Nephron progenitor cell (in vitro differentiated cells): ENCODE measurements around the gene ERP29.
"Not testable (repeated sequence)": the region's sequence is repeated elsewhere in the genome, so short reads cannot be mapped to it uniquely, and the experiment has no call there.

Experiments
- DNase-seq: peaks from one replicate; pipeline ENCODE4 v3.0.0; 2021
- H3K27ac Mint-ChIP-seq: 2 replicates; pipeline ENCODE4 v1.8.0; 2021; ENCODE audit warnings: mild to moderate bottlenecking, moderate library complexity, mixed read lengths
- H3K27me3 Mint-ChIP-seq: 2 replicates; pipeline ENCODE4 v1.8.0; 2021; ENCODE audit warnings: mild to moderate bottlenecking, low read depth, mixed read lengths; ENCODE audit not compliant: poor library complexity
- H3K36me3 Mint-ChIP-seq: 2 replicates; pipeline ENCODE4 v1.8.0; 2021; ENCODE audit warnings: low read depth, mixed read lengths
- H3K4me1 Mint-ChIP-seq: 2 replicates; pipeline ENCODE4 v1.8.0; 2021; ENCODE audit warnings: mixed read lengths
- H3K4me3 Mint-ChIP-seq: 2 replicates; pipeline ENCODE4 v1.8.0; 2021; ENCODE audit warnings: mild to moderate bottlenecking, moderate library complexity, mixed read lengths
- H3K9me3 Mint-ChIP-seq: 2 replicates; pipeline ENCODE4 v1.8.0; 2021; ENCODE audit warnings: mild to moderate bottlenecking, moderate library complexity, mixed read lengths
- TF ChIP-seq, protein P1 (sequence below): fragments of 200-600 bp; sonication (generic); IDR thresholded peaks from 2 replicates; pipeline ENCODE4 v1.5.0; 2021; ENCODE audit warnings: antibody characterized with exemption

The ERP29 gene

DNA sequence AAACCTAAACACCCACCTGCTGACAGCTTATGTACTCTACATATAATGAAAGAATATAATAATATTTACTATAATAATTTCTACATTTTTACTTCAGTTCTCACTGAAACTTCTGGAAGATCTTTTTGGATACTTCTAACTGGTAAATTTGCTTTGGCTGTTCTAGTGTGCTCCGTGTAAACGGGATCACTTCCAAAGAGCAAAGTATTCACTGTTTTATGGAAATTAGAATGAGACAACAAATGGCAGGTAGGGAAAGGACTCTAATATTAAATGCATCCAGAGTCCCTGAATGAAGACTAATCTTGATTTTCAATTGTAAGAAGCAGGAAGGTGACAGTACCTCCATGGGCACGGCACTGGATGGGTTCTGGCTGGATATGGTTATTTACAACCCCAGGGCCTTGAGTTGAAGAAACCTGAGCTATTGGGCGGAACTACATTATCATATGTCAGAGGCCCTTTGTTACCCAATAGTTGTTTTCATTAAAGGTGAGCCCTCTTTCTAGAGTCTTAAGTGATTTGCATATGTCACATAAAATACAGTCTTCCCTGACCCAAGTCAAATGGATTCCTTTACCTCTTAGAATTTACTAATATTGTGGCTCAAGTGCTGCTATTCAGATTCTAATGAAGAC lies 10.7 kb downstream of the ERP29 start:
- H3K4me1 Mint-ChIP-seq = peaks cover 5% of the 10 kb centered on the region
- no peaks in the 10 kb centered on the region for H3K9me3 Mint-ChIP-seq
- DNase-seq = no peak
- TF ChIP-seq, protein P1, sequence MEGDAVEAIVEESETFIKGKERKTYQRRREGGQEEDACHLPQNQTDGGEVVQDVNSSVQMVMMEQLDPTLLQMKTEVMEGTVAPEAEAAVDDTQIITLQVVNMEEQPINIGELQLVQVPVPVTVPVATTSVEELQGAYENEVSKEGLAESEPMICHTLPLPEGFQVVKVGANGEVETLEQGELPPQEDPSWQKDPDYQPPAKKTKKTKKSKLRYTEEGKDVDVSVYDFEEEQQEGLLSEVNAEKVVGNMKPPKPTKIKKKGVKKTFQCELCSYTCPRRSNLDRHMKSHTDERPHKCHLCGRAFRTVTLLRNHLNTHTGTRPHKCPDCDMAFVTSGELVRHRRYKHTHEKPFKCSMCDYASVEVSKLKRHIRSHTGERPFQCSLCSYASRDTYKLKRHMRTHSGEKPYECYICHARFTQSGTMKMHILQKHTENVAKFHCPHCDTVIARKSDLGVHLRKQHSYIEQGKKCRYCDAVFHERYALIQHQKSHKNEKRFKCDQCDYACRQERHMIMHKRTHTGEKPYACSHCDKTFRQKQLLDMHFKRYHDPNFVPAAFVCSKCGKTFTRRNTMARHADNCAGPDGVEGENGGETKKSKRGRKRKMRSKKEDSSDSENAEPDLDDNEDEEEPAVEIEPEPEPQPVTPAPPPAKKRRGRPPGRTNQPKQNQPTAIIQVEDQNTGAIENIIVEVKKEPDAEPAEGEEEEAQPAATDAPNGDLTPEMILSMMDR = no peak
- H3K27me3 Mint-ChIP-seq = no peaks in the 10 kb centered on the region
- peak overlapping the region; percentile 74 for H3K27ac Mint-ChIP-seq
- peaks cover 39% of the 10 kb centered on the region for H3K36me3 Mint-ChIP-seq
- no peak overlapping the region for H3K4me3 Mint-ChIP-seq

DNA sequence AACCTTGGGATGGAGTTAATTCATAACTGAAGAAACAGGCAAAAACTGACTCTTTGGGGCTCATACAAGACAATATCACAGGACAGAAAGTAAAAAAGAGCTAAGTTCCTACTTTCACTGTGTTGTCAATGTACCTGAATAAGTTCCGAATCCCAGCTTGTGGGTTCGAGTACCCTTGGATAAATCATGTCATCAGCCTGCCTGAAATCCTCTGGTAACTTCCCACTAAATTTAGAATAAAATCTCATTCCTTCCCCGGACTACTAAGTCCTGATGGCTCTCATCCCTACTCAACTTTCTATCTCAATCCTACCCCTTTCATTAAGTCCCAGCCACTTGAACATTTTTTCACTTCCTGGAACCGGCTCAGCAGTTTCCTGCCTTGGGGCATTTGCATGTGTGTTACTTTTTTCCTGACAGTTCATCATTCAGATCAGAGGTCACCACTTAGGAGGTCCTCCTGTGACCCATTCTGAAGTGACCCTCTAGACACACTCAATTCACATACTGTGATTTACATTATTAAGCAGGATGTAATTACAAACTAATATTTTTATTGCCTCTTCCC lies 12.7 kb downstream of the ERP29 start:
- Mint-ChIP-seq H3K27ac (peak overlapping the region; percentile 84), H3K27me3 (no peaks in the 10 kb centered on the region), H3K4me1 (peaks cover 5% of the 10 kb centered on the region), H3K9me3 (no peaks in the 10 kb centered on the region), H3K4me3 (no peak overlapping the region), H3K36me3 (peaks cover 46% of the 10 kb centered on the region)
- DNase-seq = no peak
- TF ChIP-seq, protein P1 = no peak

DNA sequence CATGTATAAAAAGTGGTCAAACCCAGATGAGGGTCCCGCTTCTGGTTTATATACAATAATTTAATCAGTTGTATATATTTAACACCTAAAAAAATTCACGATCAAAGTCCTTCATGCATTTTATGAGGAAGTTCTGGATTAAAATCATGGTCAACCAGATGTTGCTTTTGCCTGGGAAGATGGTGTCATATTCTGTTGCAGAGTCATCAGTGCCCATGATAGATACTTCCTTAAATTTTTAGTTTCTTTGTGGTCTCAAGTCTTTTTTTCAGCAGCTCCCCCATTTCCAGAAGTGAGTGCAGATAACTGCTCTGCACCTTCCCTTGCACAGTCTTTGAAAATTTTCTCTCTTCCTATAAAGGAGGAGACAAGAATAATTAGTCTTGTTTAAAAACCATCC lies 16.1 kb downstream of the ERP29 start:
- Mint-ChIP-seq H3K27me3 (no peaks in the 10 kb centered on the region), H3K9me3 (no peaks in the 10 kb centered on the region), H3K36me3 (peaks cover 48% of the 10 kb centered on the region), H3K27ac (no peak overlapping the region), H3K4me1 (no peaks in the 10 kb centered on the region), H3K4me3 (no peak overlapping the region)
- DNase-seq = no peak
- TF ChIP-seq, protein P1 = no peak

DNA sequence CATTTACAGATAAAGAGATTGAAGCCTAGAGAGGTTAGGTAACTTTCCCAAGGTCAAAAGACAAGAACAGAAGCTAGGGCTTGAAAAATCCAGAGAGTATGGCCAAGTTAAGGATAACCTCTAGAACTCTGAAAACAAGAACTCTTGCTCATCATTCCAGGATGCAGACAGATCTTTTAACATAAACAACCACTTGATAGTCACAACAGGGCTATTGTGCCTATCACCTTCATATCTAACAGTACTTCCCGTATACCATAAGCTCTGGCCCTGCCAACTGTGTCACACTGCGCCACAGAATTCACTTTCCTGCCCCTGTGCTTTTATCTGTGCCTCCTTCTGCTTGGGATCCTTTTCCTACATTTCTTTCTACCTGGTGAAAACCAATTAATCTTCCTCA lies 18.2 kb downstream of the ERP29 start:
- Mint-ChIP-seq H3K4me1 (no peaks in the 10 kb centered on the region), H3K36me3 (peaks cover 52% of the 10 kb centered on the region), H3K27me3 (no peaks in the 10 kb centered on the region)

DNA sequence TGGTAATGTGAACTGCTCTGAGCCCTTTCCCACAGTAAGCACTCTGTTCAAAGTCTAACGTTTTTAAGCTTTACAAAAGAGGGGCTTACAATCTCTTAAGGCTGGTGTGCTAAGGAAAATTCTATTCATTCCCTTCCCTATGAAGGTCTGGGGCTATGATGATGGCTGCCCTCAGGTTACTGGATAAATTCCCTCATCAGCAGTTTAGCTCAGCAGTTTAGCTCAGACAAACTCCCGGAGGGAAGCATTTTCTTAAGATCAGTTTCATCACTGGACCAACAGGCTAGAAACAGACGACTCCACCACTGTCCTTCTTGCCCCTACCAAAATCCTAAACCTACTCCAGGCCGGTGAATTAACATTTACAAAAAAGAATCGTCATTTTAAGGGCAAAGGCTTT lies 19.1 kb downstream of the ERP29 start:
- Mint-ChIP-seq H3K9me3 (no peaks in the 10 kb centered on the region), H3K27ac (peak overlapping the region; percentile 58), H3K36me3 (peaks cover 59% of the 10 kb centered on the region), H3K4me1 (no peaks in the 10 kb centered on the region), H3K4me3 (no peak overlapping the region), H3K27me3 (no peaks in the 10 kb centered on the region)
- no peak for DNase-seq
- TF ChIP-seq, protein P1 = no peak

More for the DNA sequence above, 18.2 kb downstream of the ERP29 start:
- peak overlapping the region; percentile 58 for H3K27ac Mint-ChIP-seq
- TF ChIP-seq, protein P1 = no peak
- H3K9me3 Mint-ChIP-seq = no peaks in the 10 kb centered on the region
- H3K4me3 Mint-ChIP-seq = no peak overlapping the region
- DNase-seq = no peak

DNA sequence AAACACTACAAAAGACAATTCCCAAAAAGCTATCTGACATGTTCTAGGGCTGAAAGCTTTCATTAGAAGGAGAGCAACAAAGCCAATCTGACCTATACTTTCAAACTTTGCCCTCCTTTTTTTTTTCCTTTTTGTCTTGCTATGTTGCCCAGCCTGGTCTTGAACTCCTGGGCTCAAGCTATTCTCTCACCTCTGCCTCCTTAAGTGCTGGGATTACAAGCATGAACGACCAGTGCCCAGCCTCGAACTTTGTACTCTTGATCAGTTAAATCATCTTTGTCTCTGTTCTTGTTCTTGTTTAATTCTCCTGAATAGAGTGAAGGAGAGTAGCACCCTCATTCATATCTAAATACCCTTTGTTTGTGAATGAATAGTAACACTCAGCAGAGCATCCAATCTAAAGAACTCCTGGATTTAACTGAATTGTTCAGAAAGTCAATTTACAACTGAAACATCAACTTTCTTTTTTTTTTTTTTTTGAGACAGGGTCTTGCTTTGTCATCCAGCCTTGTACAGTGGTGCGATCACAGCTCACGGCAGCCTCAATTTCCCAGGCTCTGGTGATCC lies 22.1 kb downstream of the ERP29 start:
- TF ChIP-seq, protein P1 = no peak
- Mint-ChIP-seq H3K27me3 (no peaks in the 10 kb centered on the region), H3K9me3 (no peaks in the 10 kb centered on the region), H3K4me3 (no peak overlapping the region), H3K4me1 (no peaks in the 10 kb centered on the region), H3K36me3 (peaks cover 70% of the 10 kb centered on the region), H3K27ac (no peak overlapping the region)
- DNase-seq = no peak

DNA sequence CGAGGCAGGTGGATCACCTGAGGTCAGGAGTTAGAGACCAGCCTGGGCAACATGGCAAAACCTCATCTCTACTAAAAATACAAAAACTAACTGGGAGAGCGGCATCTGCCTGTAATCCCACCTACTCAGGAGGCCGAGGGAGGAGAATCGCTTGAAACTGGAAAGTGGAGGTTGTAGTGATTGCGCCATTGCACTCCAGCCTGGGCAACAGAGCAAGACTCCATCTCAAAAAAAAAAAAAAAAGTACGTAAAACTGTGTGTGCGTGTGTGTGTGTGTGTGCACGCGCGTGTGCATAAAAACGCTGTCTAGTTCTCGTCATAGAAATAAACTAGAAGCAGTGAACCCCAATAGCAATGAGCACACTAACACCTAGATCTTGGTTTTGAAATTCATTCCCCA lies 23.4 kb downstream of the ERP29 start:
- not testable (repeated sequence) for H3K4me3 Mint-ChIP-seq

More for the DNA sequence above, 23.4 kb downstream of the ERP29 start:
- not testable (repeated sequence) for DNase-seq, H3K4me1 Mint-ChIP-seq, H3K27me3 Mint-ChIP-seq, H3K27ac Mint-ChIP-seq, H3K9me3 Mint-ChIP-seq
- peaks cover 66% of the 10 kb centered on the region for H3K36me3 Mint-ChIP-seq
